ENCODE results near the gene LIN37. TPM values are rescaled to one million over a fixed set of nuclear protein-coding genes. Genes with fewer than 3 reads are reported as not detected.

LIN37 gene
- total RNA-seq, 1 experiment from 2014 or later: 5.9 TPM

GRCh38 chr19:35755131-35755549 is 6.8 kb downstream of the LIN37 start:
- Histone ChIP-seq H3K14ac (ENCODE audit: insufficient read depth, low read length) (no peak overlapping the region), H2BK12ac (ENCODE audit: insufficient read length, low read depth, low read length) (no peak overlapping the region), H3K27ac (ENCODE audit: insufficient read length, low read depth, low read length) (no peak overlapping the region), H3K9ac (ENCODE audit: extremely low read depth, insufficient read length, low read length) (no peak overlapping the region), H2BK20ac (ENCODE audit: low read depth, low read length, poor library complexity, severe bottlenecking) (no peak overlapping the region), H3T11ph (ENCODE audit: low read length) (no peak overlapping the region), H3K23me2 (ENCODE audit: insufficient read length, low read depth, low read length, poor library complexity, severe bottlenecking) (peaks cover 15% of the 10 kb centered on the region), H4K20me1 (ENCODE audit: control insufficient read depth, insufficient read depth, insufficient read length) (no peaks in the 10 kb centered on the region), H2BK15ac (ENCODE audit: low read depth, low read length) (no peak overlapping the region), H2AFZ (ENCODE audit: low read length) (no peak overlapping the region), H3K79me2 (ENCODE audit: insufficient read depth, low read length) (no peaks in the 10 kb centered on the region), H3K27me3 (ENCODE audit: insufficient read depth, low read length) (no peaks in the 10 kb centered on the region), H3K4me2 (ENCODE audit: insufficient read depth, insufficient read length, low read length) (peak overlapping the region; percentile 43), H4K5ac (ENCODE audit: insufficient read length, low read depth, low read length) (no peak overlapping the region), H3K79me1 (ENCODE audit: insufficient read depth, low read depth, low read length, poor library complexity, severe bottlenecking) (no peaks in the 10 kb centered on the region), H3K18ac (ENCODE audit: insufficient read length, low read depth, low read length) (no peak overlapping the region), H3K23ac (ENCODE audit: insufficient read length, low read depth, low read length) (no peak overlapping the region), H2AK5ac (ENCODE audit: insufficient read length, low read length) (no peak overlapping the region), H3K4ac (ENCODE audit: low read depth, low read length) (no peak overlapping the region), H3K56ac (ENCODE audit: insufficient read length, low read depth, low read length) (no peak overlapping the region), H4K8ac (replicated peaks; ENCODE audit: insufficient read length, low read depth, low read length) (no peak overlapping the region), H4K91ac (ENCODE audit: insufficient read length, low read depth, low read length) (no peak overlapping the region), H2BK5ac (ENCODE audit: insufficient read length, low read length) (no peak overlapping the region), H3K4me1 (ENCODE audit: insufficient read depth, low read length) (no peaks in the 10 kb centered on the region), H3K9me3 (ENCODE audit: control insufficient read depth, low read depth, low read length) (no peaks in the 10 kb centered on the region), H2BK120ac (ENCODE audit: low read depth, low read length, poor library complexity, severe bottlenecking) (no peak overlapping the region)
- H3K9me3 Mint-ChIP-seq: no peaks in the 10 kb centered on the region
- H3K27ac Mint-ChIP-seq: peak overlapping the region in 1 of 3 experiments; percentile 73; a peak in 1 of 7 replicates
- H3K4me1 Mint-ChIP-seq: peaks cover 12 to 23% of the 10 kb centered on the region in 2 experiments
- peaks cover 0 to 11% (median 9%) of the 10 kb centered on the region in 3 experiments; a peak in 4 of 7 replicates for H3K36me3 Mint-ChIP-seq (ENCODE audit: insufficient read depth in 1 of 3, low read depth in 3 of 3)
- peak overlapping the region; percentile 55 to 72 for H3K4me3 Mint-ChIP-seq
- peaks cover 7% of the 10 kb centered on the region for H3K27me3 Mint-ChIP-seq (ENCODE audit: low read depth)
- DNase-seq: no peak
- no CpG with 5 or more reads among the region's 17 CpGs for WGBS (ENCODE audit: extremely low coverage, insufficient read length, low lambda C conversion rate)
- TF ChIP-seq, protein P1, sequence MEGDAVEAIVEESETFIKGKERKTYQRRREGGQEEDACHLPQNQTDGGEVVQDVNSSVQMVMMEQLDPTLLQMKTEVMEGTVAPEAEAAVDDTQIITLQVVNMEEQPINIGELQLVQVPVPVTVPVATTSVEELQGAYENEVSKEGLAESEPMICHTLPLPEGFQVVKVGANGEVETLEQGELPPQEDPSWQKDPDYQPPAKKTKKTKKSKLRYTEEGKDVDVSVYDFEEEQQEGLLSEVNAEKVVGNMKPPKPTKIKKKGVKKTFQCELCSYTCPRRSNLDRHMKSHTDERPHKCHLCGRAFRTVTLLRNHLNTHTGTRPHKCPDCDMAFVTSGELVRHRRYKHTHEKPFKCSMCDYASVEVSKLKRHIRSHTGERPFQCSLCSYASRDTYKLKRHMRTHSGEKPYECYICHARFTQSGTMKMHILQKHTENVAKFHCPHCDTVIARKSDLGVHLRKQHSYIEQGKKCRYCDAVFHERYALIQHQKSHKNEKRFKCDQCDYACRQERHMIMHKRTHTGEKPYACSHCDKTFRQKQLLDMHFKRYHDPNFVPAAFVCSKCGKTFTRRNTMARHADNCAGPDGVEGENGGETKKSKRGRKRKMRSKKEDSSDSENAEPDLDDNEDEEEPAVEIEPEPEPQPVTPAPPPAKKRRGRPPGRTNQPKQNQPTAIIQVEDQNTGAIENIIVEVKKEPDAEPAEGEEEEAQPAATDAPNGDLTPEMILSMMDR (conservative IDR thresholded peaks at IDR 0.05): no peak

All from H9 (cell line).